ENCODE results near the gene RBM42.
A peak's percentile ranks its signal among the peaks of the same experiment; 100 is the strongest.

The RBM42 gene

DNA sequence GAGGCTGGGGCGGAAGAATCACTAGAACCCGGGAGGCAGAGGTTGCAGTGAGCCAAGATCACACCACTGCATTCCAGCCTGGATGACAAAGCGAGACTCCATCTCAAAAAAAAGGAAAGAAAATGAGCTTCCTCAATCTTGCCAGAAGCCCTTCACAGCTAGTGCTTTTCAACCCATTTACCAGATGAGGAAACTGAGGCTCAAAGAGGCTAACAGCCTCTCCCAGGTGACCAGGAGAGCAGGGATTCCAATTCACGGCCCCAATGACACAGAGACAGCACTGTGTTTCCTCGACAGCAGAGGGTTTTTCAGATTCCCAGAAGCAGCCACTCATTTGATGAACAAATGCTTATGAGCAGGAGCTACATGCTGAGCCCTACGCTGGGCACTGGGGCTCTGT, 40.7 kb downstream of the RBM42 start:
- Histone ChIP-seq H3K79me1 (replicated peaks; ENCODE audit: low read length, poor library complexity, severe bottlenecking) (no peaks in the 10 kb centered on the region), H3K14ac (ENCODE audit: low read length in 2 of 2) (no peak overlapping the region), H3K23ac (ENCODE audit: low read length in 2 of 2) (no peak overlapping the region), H3K4me1 (ENCODE audit: control insufficient read depth, insufficient read depth, low read depth, low read length) (peaks cover 7% of the 10 kb centered on the region), H4K91ac (ENCODE audit: low read length) (no peak overlapping the region), H3K4me2 (ENCODE audit: low read length, poor library complexity, severe bottlenecking) (no peak overlapping the region), H3K9ac (ENCODE audit: low read length) (no peak overlapping the region), H4K8ac (ENCODE audit: low read length) (no peak overlapping the region), H3K36me3 (ENCODE audit: control insufficient read depth in 1 of 2, insufficient read depth in 2 of 2, low read depth in 1 of 2, low read length in 2 of 2) (peaks cover 0 to 8% of the 10 kb centered on the region in 2 experiments), H3K4ac (ENCODE audit: low read depth in 1 of 2, low read length in 2 of 2) (no peak overlapping the region), H3K18ac (ENCODE audit: low read depth in 1 of 2, low read length in 2 of 2) (no peak overlapping the region), H3K9me3 (ENCODE audit: control insufficient read depth, low read length) (no peaks in the 10 kb centered on the region), H3K4me3 (ENCODE audit: insufficient read depth in 1 of 2, low read depth in 1 of 2, low read length in 2 of 2) (no peak overlapping the region), H2AK5ac (ENCODE audit: low read length, severe bottlenecking) (no peak overlapping the region), H2BK120ac (ENCODE audit: low read depth, low read length) (no peak overlapping the region), H3K27me3 (ENCODE audit: control insufficient read depth in 1 of 2, insufficient read depth in 1 of 2, low read length in 2 of 2) (peaks cover 11 to 21% of the 10 kb centered on the region in 2 experiments), H2BK15ac (ENCODE audit: low read depth, poor library complexity, severe bottlenecking) (no peak overlapping the region), H3K27ac (ENCODE audit: low read length, poor library complexity, severe bottlenecking) (no peak overlapping the region), H2BK12ac (ENCODE audit: low read length in 2 of 2) (no peak overlapping the region), H2AFZ (ENCODE audit: low read depth, low read length) (no peak overlapping the region), H2BK5ac (ENCODE audit: low read depth, low read length, poor library complexity, severe bottlenecking) (no peak overlapping the region)
- no peak for DNase-seq
- 79% methylated on average over 6 of the region's 6 CpGs for WGBS

DNA sequence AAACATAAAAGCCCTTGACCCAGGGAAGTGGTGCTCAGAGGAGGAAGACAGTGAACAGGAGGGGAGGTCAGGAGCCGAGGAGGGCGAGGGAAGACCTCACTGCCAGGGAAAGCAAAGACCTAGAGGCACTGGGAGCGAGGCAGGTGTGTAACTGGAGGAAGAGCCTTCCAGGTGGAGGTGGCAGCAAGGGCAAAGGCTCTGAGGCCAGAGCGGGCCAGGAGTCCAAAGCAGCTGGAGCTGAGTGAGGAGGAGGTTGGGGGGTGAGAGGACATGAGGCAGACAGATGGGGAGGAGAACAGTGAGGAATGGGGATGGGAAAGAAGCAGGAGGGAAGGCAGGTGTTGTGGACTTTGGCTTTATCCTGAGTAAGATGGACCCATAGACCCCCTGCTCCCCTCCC, 41.1 kb downstream of the RBM42 start:
- Histone ChIP-seq H2BK5ac (ENCODE audit: low read depth, low read length, poor library complexity, severe bottlenecking) (no peak overlapping the region), H4K8ac (ENCODE audit: low read length) (no peak overlapping the region), H2AK5ac (ENCODE audit: low read length, severe bottlenecking) (no peak overlapping the region), H3K9ac (ENCODE audit: low read length) (no peak overlapping the region), H3K9me3 (ENCODE audit: control insufficient read depth, low read length) (no peaks in the 10 kb centered on the region), H3K4ac (ENCODE audit: low read depth in 1 of 2, low read length in 2 of 2) (no peak overlapping the region), H4K91ac (ENCODE audit: low read length) (peak overlapping the region; percentile 1), H3K27ac (ENCODE audit: low read length, poor library complexity, severe bottlenecking) (no peak overlapping the region), H3K23ac (ENCODE audit: low read length in 2 of 2) (no peak overlapping the region), H3K4me3 (ENCODE audit: insufficient read depth in 1 of 2, low read depth in 1 of 2, low read length in 2 of 2) (no peak overlapping the region), H2AFZ (ENCODE audit: low read depth, low read length) (no peak overlapping the region), H3K4me2 (ENCODE audit: low read length, poor library complexity, severe bottlenecking) (no peak overlapping the region), H3K36me3 (ENCODE audit: control insufficient read depth in 1 of 2, insufficient read depth in 2 of 2, low read depth in 1 of 2, low read length in 2 of 2) (peaks cover 0 to 7% of the 10 kb centered on the region in 2 experiments), H2BK12ac (ENCODE audit: low read length in 2 of 2) (no peak overlapping the region), H3K4me1 (ENCODE audit: control insufficient read depth, insufficient read depth, low read depth, low read length) (peaks cover 7% of the 10 kb centered on the region), H3K18ac (ENCODE audit: low read depth in 1 of 2, low read length in 2 of 2) (no peak overlapping the region), H3K79me1 (replicated peaks; ENCODE audit: low read length, poor library complexity, severe bottlenecking) (no peaks in the 10 kb centered on the region), H3K27me3 (ENCODE audit: control insufficient read depth in 1 of 2, insufficient read depth in 1 of 2, low read length in 2 of 2) (peaks cover 11 to 21% of the 10 kb centered on the region in 2 experiments), H2BK120ac (ENCODE audit: low read depth, low read length) (no peak overlapping the region), H3K14ac (ENCODE audit: low read length in 2 of 2) (no peak overlapping the region), H2BK15ac (ENCODE audit: low read depth, poor library complexity, severe bottlenecking) (no peak overlapping the region)
- WGBS, result 57% methylated on average over 4 of the region's 4 CpGs
- DNase-seq, result no peak

- Histone ChIP-seq H3K18ac (ENCODE audit: low read depth in 1 of 2, low read length in 2 of 2) (no peak overlapping the region), H3K9ac (ENCODE audit: low read length) (no peak overlapping the region), H3K27ac (ENCODE audit: low read length, poor library complexity, severe bottlenecking) (no peak overlapping the region), H3K4me1 (ENCODE audit: control insufficient read depth, insufficient read depth, low read depth, low read length) (peaks cover 7% of the 10 kb centered on the region), H3K23ac (ENCODE audit: low read length in 2 of 2) (no peak overlapping the region), H3K4me3 (ENCODE audit: insufficient read depth in 1 of 2, low read depth in 1 of 2, low read length in 2 of 2) (no peak overlapping the region), H3K14ac (ENCODE audit: low read length in 2 of 2) (no peak overlapping the region), H2AK5ac (ENCODE audit: low read length, severe bottlenecking) (no peak overlapping the region), H3K9me3 (ENCODE audit: control insufficient read depth, low read length) (no peaks in the 10 kb centered on the region), H3K4me2 (ENCODE audit: low read length, poor library complexity, severe bottlenecking) (no peak overlapping the region), H2BK15ac (ENCODE audit: low read depth, poor library complexity, severe bottlenecking) (no peak overlapping the region), H2BK12ac (ENCODE audit: low read length in 2 of 2) (no peak overlapping the region), H3K4ac (ENCODE audit: low read depth in 1 of 2, low read length in 2 of 2) (no peak overlapping the region), H2BK5ac (ENCODE audit: low read depth, low read length, poor library complexity, severe bottlenecking) (no peak overlapping the region), H3K27me3 (ENCODE audit: control insufficient read depth in 1 of 2, insufficient read depth in 1 of 2, low read length in 2 of 2) (peaks cover 11 to 24% of the 10 kb centered on the region in 2 experiments), H2BK120ac (ENCODE audit: low read depth, low read length) (no peak overlapping the region), H4K91ac (ENCODE audit: low read length) (no peak overlapping the region), H4K8ac (ENCODE audit: low read length) (no peak overlapping the region), H2AFZ (ENCODE audit: low read depth, low read length) (no peak overlapping the region), H3K36me3 (ENCODE audit: control insufficient read depth in 1 of 2, insufficient read depth in 2 of 2, low read depth in 1 of 2, low read length in 2 of 2) (peaks cover 0 to under 1% of the 10 kb centered on the region in 2 experiments), H3K79me1 (replicated peaks; ENCODE audit: low read length, poor library complexity, severe bottlenecking) (no peaks in the 10 kb centered on the region)
- WGBS, result 88% methylated on average over 1 of the region's 1 CpG
- no peak for DNase-seq
Observed at GRCh38 chr19:35670686-35671085, 41.9 kb downstream of the RBM42 start.

DNA sequence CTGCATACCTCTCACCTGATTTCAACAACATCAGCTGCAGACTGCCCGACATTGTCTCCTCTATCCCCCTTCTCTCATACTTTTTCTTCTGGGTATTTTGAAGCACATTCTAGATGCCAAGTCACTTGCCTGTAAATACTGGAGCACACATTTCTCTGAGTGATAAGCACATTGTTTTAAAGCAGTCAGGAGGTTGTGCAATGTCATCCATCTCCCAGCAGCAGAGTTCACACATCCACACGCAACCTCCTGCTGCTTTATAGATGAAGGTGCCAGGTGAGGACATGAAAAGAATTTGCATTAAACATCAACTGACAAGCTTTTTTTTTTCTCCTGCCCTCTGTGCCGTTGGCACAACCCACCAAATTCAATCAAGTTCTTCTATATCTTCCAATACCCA, 43.0 kb downstream of the RBM42 start:
- Histone ChIP-seq H3K23ac (ENCODE audit: low read length in 2 of 2) (no peak overlapping the region), H3K27me3 (ENCODE audit: control insufficient read depth in 1 of 2, insufficient read depth in 1 of 2, low read length in 2 of 2) (peaks cover 11 to 27% of the 10 kb centered on the region in 2 experiments), H4K8ac (ENCODE audit: low read length) (no peak overlapping the region), H3K36me3 (ENCODE audit: control insufficient read depth in 1 of 2, insufficient read depth in 2 of 2, low read depth in 1 of 2, low read length in 2 of 2) (no peaks in the 10 kb centered on the region), H3K4me3 (ENCODE audit: insufficient read depth in 1 of 2, low read depth in 1 of 2, low read length in 2 of 2) (no peak overlapping the region), H3K4me2 (ENCODE audit: low read length, poor library complexity, severe bottlenecking) (no peak overlapping the region), H2BK120ac (ENCODE audit: low read depth, low read length) (no peak overlapping the region), H4K91ac (ENCODE audit: low read length) (no peak overlapping the region), H3K79me1 (replicated peaks; ENCODE audit: low read length, poor library complexity, severe bottlenecking) (no peaks in the 10 kb centered on the region), H2BK12ac (ENCODE audit: low read length in 2 of 2) (no peak overlapping the region), H2BK5ac (ENCODE audit: low read depth, low read length, poor library complexity, severe bottlenecking) (no peak overlapping the region), H2AK5ac (ENCODE audit: low read length, severe bottlenecking) (no peak overlapping the region), H2BK15ac (ENCODE audit: low read depth, poor library complexity, severe bottlenecking) (no peak overlapping the region), H3K27ac (ENCODE audit: low read length, poor library complexity, severe bottlenecking) (no peak overlapping the region), H3K4me1 (ENCODE audit: control insufficient read depth, insufficient read depth, low read depth, low read length) (peaks cover 7% of the 10 kb centered on the region), H3K9me3 (ENCODE audit: control insufficient read depth, low read length) (no peaks in the 10 kb centered on the region), H3K9ac (ENCODE audit: low read length) (no peak overlapping the region), H3K18ac (ENCODE audit: low read depth in 1 of 2, low read length in 2 of 2) (no peak overlapping the region), H3K14ac (ENCODE audit: low read length in 2 of 2) (no peak overlapping the region), H3K4ac (ENCODE audit: low read depth in 1 of 2, low read length in 2 of 2) (no peak overlapping the region), H2AFZ (ENCODE audit: low read depth, low read length) (no peak overlapping the region)
- 77% methylated on average over 2 of the region's 3 CpGs for WGBS
- DNase-seq, result no peak
